Neutrophil (primary cell): ENCODE data around the gene RAD21L1.

Experiments
- H3K27ac ChIP-seq: fragments of 200-600 bp; sonication (generic); 2 replicates; pipeline ENCODE4 v1.5.1; 2016; ENCODE audit warnings: mild to moderate bottlenecking, moderate library complexity
- H3K27me3 ChIP-seq: fragments of 200-600 bp; sonication (generic); 2 replicates; pipeline ENCODE4 v1.6.0; 2016; ENCODE audit warnings: mild to moderate bottlenecking
- H3K36me3 ChIP-seq: fragments of 200-600 bp; sonication (generic); 2 replicates; pipeline ENCODE4 v1.5.1; 2017
- H3K4me1 ChIP-seq, 2 experiments: fragments of 200-600 bp in 1 of 2; sonication (generic) in 1 of 2; 1 replicate in 1 of 2; 2 replicates in 1 of 2; pipeline versions ENCODE4 v1.5.1 to v1.6.1; 2013 to 2016; ENCODE audit warnings: low read depth in 1 of 2, low read length in 1 of 2, mild to moderate bottlenecking in 1 of 2, moderate library complexity in 1 of 2; ENCODE audit not compliant: control insufficient read depth in 1 of 2, insufficient read depth in 1 of 2
- H3K4me3 ChIP-seq, 2 experiments: fragments of 200-600 bp in 1 of 2; sonication (generic) in 1 of 2; 1 replicate in 1 of 2; 2 replicates in 1 of 2; pipeline ENCODE4 v1.5.1; 2013 to 2016; ENCODE audit warnings: low read depth in 1 of 2, low read length in 1 of 2, mild to moderate bottlenecking in 1 of 2, moderate library complexity in 1 of 2
- H3K9me3 ChIP-seq: fragments of 200-600 bp; sonication (generic); 2 replicates; pipeline ENCODE4 v1.5.1; 2016
- TF ChIP-seq, protein P1 (sequence below): fragments of 200-600 bp; sonication (generic); IDR thresholded peaks from 2 replicates; pipeline ENCODE4 v1.5.1; 2016; ENCODE audit warnings: antibody characterized with exemption

The RAD21L1 gene

DNA sequence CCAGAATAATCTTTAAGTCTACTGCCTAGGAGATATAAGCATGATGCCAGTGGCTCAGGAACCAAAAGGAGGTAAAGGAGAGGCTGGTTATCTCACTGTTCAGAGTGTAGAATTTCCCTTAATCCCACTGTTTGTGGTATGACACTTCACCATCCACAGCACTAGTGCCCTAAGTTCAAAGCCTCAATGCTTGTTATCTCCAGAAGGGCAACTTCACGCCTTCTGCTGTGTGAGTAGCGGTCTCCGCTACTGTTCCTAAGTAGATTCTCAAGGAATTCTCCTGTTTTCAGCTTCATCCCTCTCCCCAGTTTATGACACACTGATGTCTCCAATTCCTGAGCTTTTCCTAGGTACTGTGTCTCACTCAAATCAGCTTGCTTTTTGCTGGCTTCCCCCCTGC lies 26.6 kb downstream of the RAD21L1 start:
- no peaks in the 10 kb centered on the region for H3K36me3 ChIP-seq
- TF ChIP-seq, protein P1, sequence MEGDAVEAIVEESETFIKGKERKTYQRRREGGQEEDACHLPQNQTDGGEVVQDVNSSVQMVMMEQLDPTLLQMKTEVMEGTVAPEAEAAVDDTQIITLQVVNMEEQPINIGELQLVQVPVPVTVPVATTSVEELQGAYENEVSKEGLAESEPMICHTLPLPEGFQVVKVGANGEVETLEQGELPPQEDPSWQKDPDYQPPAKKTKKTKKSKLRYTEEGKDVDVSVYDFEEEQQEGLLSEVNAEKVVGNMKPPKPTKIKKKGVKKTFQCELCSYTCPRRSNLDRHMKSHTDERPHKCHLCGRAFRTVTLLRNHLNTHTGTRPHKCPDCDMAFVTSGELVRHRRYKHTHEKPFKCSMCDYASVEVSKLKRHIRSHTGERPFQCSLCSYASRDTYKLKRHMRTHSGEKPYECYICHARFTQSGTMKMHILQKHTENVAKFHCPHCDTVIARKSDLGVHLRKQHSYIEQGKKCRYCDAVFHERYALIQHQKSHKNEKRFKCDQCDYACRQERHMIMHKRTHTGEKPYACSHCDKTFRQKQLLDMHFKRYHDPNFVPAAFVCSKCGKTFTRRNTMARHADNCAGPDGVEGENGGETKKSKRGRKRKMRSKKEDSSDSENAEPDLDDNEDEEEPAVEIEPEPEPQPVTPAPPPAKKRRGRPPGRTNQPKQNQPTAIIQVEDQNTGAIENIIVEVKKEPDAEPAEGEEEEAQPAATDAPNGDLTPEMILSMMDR, result no peak
- no peak overlapping the region for H3K4me3 ChIP-seq
- peaks cover 67% of the 10 kb centered on the region for H3K27me3 ChIP-seq
- no peaks in the 10 kb centered on the region for H3K9me3 ChIP-seq
- no peak overlapping the region for H3K27ac ChIP-seq
- no peaks in the 10 kb centered on the region for H3K4me1 ChIP-seq

DNA sequence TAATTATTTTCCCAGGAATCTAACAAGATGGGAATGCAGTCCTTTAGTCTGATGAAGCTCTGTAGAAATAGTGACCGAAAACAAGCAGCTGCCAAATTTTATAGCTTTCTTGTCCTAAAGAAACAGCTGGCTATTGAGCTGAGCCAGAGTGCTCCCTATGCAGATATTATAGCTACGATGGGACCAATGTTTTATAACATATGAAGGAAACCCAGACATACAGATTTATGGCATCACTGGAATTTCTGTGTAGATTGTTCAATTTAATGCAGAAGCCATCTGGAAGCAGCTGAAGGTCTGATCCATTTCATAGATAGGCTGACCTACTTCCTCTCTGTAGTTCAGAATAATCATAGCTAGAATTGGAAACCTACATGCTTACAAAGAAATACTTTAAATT lies 28.4 kb downstream of the RAD21L1 start:
- Histone ChIP-seq H3K36me3 (no peaks in the 10 kb centered on the region), H3K27ac (no peak overlapping the region), H3K27me3 (peaks cover 77% of the 10 kb centered on the region), H3K4me1 (no peaks in the 10 kb centered on the region), H3K4me3 (no peak overlapping the region), H3K9me3 (no peaks in the 10 kb centered on the region)
- TF ChIP-seq, protein P1, result no peak

DNA sequence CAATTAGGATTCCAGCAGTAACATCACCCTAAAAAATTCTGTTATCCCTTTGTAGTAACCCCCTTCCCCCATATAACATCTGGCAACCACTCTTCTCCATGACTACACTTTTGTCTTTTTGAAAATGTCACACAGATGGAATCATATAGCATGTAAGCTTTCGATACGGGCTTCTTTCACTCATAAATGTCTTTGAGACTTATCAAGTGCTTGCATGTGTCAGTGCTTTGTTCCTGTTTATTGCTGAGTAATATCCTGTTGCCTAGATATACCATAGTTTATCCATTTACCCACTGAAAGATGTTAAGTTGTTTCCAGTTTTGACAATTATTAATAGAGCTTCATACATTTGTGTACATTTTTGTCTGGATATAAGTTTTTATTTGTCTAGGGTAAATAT lies 29.8 kb downstream of the RAD21L1 start:
- H3K4me1 ChIP-seq, result no peaks in the 10 kb centered on the region
- H3K27me3 ChIP-seq, result peaks cover 87% of the 10 kb centered on the region
- TF ChIP-seq, protein P1, result no peak
- H3K9me3 ChIP-seq, result no peaks in the 10 kb centered on the region
- H3K4me3 ChIP-seq, result no peak overlapping the region
- H3K36me3 ChIP-seq, result no peaks in the 10 kb centered on the region
- no peak overlapping the region for H3K27ac ChIP-seq

DNA sequence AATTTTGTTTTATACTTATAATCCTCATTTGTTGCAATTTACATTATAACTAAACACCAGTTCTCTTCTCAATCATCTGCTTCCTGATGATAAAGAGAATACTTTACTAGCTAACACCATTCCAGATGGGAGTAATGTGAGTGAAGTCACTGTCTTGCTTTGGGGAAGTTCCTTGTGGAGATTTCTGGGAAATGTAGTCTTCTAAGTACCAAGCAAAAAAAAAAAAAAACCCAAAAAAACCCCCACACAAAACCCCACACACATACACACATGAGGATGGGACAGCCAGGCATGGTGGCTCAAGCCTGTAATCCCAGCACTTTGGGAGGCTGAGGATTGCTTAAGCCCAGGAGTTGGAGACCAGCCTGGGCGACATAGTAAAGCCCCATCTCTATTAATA lies 38.0 kb downstream of the RAD21L1 start:
- no peak overlapping the region for H3K4me3 ChIP-seq

DNA sequence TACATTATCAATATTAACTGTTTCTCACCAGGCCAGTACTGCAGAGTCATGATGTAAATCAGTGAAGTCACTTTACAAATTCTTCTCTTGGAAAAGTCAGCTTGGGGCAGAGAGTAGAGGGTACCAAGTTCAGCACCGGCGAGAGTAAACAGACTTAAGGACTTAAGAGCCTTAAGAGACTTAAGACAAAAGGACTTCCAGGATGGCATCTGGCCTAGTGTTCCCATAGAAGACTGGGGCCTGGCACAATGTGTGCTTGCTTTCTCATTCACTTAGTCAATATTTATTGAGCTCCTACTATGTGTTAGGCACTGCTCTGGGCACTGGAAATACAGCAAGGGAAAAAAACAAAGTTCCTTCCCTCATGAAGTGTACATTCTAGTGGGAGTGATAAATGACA lies 38.9 kb downstream of the RAD21L1 start:
- Histone ChIP-seq H3K27me3 (peaks cover 94% of the 10 kb centered on the region), H3K36me3 (no peaks in the 10 kb centered on the region), H3K4me3 (no peak overlapping the region), H3K9me3 (no peaks in the 10 kb centered on the region), H3K4me1 (peaks cover 0 to 4% of the 10 kb centered on the region in 2 experiments), H3K27ac (no peak overlapping the region)
- TF ChIP-seq, protein P1, result no peak

More for the DNA sequence above, 38.0 kb downstream of the RAD21L1 start:
- TF ChIP-seq, protein P1, result no peak
- peaks cover 0 to 4% of the 10 kb centered on the region in 2 experiments for H3K4me1 ChIP-seq
- peaks cover 91% of the 10 kb centered on the region for H3K27me3 ChIP-seq
- no peaks in the 10 kb centered on the region for H3K36me3 ChIP-seq
- no peak overlapping the region for H3K27ac ChIP-seq
- no peaks in the 10 kb centered on the region for H3K9me3 ChIP-seq
